GM21529 (cell line): ENCODE data around the gene TPM1.
"Not testable (repeated sequence)": the region's sequence is repeated elsewhere in the genome, so short reads cannot be mapped to it uniquely, and the experiment has no call there.

Experiments
- ATAC-seq: cut with Tn5 transposase; IDR thresholded peaks from one replicate; pipeline ENCODE4 v1.9.1; 2021; ENCODE audit not compliant: unreplicated experiment

Gene TPM1

DNA sequence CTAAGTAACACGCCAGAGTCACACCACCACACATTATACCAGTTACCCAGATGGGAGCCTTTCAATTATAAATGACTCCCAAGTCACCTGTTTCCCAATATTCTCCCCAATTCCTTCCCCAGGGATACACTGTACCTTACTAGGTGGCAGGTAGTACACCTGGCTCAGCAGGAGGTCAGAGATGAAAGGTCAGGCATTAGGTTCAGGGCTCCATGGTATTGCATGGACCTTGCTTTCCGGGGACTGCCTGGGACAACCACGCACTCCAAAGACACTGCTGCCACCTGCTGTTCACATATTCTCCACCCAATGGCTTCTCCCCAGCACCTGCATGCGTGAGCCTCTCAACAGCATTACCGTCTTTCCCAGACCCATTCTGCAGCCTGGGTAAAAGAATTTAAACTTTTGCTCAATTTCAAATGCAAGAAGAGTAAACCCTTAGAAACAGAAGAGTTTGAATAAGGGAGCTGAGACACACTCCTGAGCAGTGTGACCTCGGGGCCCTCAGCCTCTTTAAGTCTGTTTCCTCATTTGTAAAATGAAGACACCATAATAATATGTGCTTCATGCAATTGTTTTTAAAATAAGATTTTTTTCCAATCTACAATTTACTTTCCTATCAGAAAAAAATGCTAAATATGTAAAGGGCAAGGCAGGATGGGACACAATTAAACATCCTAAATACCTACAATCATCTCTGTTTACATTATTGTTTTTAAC lies 51.1 kb downstream of the TPM1 start:
- ATAC-seq, result no peak

DNA sequence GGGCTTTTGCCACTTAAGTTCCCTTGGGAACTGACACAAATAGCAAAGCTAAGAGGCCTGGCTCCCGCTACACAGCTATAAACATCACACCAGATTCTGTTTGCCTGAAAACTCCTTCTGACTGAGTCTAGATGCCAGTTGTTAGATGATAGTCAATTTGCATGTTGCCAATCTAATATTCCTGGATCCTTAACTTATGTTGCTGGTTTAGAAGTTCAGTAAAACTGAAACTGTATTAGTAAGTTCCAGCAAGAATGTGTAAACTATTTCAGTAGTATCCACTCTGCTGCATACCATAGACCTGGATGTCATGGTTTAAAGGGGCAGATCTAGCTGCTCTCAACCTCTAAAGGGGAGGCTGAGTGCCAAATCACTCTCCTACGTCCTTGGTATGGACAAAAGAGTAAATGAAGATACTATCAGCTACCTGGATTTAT lies 52.0 kb downstream of the TPM1 start:
- ATAC-seq, result no peak

DNA sequence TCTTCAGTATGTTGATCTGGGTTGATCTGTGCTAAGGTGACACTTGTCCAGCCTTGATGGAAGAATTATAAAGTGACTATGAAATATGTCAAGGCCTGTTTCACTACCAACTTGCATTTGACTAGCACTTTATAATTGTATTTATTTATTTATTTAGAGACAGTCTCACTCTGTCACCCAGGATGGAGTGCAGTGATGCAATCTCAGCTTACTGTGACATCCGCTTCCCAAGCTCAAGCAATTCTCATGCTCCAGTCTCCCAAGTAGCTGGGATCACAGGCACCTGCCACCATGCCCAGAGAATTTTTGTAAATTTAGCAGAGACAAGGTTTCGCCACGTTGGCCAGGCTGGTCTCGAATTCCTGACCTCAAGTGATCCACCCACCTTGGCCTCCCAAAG lies 53.6 kb downstream of the TPM1 start:
- ATAC-seq, result no peak

DNA sequence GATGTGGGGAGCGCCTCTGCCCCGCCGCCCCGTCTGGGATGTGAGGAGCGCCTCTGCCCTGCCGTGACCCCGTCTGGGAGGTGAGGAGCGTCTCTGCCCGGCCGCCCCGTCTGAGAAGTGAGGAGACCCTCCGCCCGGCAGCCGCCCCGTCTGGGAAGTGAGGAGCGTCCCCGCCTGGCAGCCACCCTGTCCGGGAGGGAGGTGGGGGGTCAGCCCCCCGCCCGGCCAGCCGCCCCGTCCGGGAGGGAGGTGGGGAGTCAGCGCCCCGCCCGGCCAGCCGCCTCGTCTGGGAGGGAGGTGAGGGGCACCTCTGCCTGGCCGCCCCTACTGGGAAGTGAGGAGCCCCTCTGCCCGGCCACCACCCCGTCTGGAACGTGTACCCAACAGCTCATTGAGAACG lies 56.4 kb downstream of the TPM1 start:
- ATAC-seq, result not testable (repeated sequence)

DNA sequence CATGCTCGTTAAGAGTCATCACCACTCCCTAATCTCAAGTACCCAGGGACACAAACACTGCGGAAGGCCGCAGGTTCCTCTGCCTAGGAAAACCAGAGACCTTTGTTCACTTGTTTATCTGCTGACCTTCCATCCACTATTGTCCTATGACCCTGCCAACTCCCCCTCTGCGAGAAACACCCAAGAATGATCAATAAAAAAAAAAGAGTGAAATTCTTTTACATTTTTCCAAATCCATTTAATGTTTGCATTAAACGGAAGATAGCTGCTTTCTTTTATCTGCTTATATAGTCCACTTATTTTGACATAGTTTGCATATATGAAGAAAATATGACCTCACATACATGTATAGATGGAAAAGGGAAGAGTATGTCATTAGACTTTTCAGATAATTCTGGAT lies 57.0 kb downstream of the TPM1 start:
- not testable (repeated sequence) for ATAC-seq

DNA sequence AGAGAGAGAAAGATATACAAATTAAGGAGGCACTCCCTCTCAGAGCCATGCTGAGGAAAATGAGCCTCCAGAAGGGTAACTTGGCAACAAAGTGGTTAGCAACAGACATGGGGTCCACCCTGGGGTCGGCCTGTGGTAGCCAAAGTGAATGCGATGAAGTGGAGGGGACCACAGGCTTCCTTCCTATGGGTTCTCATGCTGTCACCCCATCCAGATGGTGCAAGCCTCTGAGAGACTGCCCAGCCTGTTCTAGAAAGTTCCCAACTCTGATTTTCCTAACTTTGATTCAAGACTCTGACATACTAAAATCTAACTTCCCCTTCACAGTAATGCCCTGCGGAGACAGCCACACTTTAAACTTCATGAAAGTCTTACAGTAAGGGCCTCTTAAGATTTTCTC lies 60.9 kb downstream of the TPM1 start:
- no peak for ATAC-seq

DNA sequence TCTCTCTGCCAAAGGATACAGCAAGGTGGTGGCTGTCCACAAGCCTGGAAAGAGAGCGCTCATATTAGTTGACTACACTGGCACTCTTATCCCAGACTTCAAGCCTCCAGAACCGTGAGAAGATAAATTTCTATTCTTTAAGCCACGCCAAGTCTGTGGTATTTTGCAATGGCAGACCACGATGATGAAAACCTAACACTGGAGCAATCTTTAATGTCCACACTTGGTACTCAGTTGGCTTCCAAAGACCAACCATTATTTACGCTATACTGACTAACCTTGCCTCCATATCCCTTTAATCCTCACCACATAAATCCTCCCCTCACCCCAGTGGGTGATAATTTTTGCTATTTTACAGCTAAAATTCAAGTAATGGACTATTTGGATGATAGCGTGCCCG lies 62.2 kb downstream of the TPM1 start:
- no peak for ATAC-seq

DNA sequence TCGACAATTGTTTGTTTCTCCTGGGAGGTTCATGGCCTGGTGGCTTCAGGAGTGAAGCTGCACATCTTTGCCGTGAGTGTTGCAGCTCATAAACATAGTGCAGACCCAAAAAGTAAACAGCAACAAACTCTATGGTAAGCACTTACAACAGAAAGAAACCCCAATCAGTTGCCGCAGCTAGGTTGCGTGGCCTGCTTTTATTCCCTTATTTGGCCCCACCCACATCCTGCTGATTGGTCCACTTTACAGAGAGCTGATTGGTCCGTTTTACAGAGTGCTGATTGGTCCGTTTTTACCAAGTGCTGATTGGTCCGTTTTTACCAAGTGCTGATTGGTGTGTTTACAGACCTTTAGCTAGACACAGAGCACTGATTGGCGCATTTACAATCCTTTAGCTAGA lies 62.8 kb downstream of the TPM1 start:
- not testable (repeated sequence) for ATAC-seq

DNA sequence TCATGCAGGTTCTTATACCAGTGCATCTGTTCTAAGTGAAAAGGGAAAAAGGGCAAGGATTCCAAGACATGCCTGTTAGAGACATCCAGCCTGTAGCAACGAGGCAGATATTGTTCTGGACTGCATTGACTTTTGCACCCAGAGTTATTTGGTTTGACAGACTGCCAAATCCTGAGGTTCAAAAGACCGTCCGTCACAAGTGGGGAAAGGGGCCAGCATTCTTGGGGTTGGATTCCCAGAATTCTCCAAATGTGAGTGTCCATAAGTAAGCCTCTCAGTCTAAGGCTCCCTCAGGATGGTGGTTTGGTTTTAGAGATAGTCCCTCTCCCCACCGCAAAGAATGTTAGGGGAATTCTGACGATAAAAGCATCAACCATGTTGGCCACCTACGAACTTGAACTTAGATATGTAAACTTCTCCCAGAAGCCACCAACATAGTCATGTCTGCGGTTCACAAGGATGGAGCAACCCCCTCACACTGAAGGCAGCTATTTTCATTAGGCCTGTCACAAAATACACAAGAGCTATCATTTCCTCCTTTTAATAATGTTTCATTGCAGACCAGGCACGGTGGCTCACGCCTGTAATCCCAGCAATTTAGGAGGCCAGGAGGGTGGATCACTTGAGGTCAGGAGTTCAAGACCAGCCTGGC lies 65.5 kb downstream of the TPM1 start:
- no peak for ATAC-seq

DNA sequence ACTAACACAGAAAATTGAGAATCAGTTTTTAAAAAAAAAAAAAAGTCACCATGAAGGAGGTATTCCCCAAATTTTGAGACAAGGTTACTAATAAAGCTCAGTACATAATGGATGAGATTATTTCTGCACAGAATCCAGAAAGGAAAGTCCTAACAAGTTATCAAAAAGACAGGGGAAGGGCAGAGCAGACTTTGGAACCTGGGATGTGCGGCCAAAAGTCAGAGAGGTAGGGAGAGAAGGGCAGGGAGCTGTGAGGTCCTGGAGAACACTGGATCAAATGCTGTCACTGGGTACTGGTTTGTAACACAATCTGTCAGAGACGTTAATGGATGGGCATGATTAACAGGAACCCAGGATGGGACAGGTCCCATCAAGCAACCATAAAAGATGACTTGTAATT lies 67.0 kb downstream of the TPM1 start:
- no peak for ATAC-seq

DNA sequence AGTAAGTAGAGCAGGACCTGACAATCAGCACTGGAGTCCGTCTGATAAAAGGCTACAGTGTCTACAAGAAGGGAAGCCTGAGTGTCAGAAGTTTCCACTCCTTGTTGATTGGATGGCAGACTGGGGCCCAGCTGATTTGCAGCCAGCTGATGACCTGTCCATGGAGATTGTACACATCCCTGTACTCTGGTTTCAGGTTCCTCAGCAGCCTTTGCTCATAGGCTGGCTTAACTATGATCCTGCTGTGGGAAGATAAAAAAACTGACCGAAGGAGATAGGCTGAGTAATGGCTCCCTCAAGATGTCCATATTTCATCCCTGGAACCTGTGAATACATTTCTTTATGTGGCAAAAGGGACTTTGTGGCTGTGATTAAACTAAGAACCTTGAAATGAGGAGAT lies 67.4 kb downstream of the TPM1 start:
- no peak for ATAC-seq

DNA sequence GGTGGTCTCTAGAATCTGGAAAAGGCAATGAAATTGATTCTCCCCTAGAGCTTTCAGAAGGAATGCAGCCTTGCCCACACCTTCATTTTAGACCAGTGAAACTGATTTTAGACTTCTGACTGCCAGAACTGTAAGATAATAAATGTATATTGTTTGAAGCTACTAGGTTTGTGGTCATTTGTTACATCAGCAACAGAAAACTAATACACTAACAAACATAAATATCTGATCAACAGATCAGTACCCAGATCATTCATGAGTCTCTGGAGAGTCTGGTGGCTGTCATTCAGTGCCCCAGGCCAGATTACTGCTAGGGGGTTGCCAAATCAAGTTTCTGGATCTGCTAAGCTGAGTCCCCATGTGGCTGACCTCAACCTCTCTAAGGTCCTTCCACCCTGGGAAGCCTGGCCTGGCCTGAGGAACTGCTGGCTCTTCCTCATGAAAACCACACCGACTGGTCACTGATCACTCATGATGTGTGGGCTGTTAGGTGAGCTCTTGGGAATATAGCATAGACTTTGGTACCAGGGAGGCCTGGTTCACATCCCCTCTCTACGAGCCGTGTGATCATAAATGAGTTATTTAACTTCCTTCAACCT lies 68.0 kb downstream of the TPM1 start:
- no peak for ATAC-seq

DNA sequence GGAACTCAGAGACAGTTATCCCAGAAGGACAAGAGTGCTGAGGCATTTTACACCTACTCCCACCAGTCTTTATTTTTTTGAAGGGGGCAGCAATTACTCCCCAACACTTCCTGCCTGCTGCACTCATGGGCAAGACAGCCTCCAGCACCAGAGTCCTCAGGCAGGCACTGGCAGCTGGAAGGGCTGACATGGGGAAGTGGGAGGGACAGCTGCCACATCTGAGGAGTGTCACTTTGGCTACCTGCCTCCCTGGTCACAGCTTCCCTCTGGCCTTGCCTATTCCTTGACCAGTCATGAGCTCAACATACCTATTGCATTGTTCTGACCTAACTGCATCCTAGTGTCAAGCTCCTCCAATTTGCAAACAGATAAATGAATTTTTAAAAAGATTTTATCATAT lies 68.9 kb downstream of the TPM1 start:
- no peak for ATAC-seq

DNA sequence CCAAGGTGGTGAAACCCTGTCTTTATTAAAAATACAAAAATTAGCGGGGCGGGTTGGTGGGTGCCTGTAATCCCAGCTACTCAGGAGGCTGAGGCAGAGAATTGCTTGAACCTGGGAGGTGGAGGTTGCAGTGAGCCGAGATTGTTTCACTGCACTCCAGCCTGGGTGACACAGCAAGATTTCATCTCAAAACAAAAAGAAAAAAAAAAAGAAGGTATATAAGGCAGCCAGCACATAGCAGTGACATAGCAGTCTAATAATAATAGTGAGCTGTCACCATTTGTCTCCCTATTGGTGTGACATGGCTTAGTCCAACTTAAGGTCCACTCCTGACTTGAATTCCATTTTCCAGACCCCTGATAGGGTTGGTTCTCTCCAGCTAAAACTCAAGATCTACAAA lies 70.3 kb downstream of the TPM1 start:
- no peak for ATAC-seq

DNA sequence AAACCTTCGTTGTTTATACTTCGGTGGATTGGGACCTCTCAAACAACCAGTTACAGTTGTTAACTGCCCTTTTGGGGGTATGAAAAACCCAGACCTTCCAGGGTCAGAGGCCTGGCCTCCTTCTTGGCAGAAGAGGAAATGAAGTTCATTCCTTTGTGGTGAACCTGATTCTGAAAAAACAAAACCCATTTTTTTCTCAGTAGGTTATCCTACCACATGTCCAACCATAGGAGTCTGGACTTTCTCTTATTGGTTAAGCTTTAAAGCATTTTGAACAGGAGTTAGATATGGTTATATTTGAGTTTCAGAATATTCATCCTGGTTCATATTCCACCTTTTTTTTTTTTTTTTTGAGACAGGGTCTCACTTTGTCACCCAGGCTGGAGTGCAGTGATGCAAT lies 71.9 kb downstream of the TPM1 start:
- ATAC-seq, result no peak
